Renal cortex interstitium (tissue), 11 donors: Measurements from ENCODE around the gene DPP3. TPM values are rescaled to one million over a fixed set of nuclear protein-coding genes. Genes with fewer than 3 reads are reported as not detected.

Experiments used
- DNase-seq, 11 donors: peaks; one replicate each; pipeline ENCODE4 v3.0.0-alpha.2; 2013; ENCODE audit warnings: low read depth in 9 of 11, low spot score in 4 of 11; ENCODE audit errors: extremely low read depth in 1 of 11
- polyA plus RNA-seq, 3 donors: library from polyadenylated mRNA; unstranded; fragments of 120-200 nt; gene quantifications; one replicate each; pipeline ENCODE4 v1.2.1, GENCODE V29; 2013; ENCODE audit not compliant: insufficient read length in 3 of 3

DPP3 gene
- polyA plus RNA-seq, 3 donors = 20.0 to 26.1 (median 23.6) TPM

- no peak for DNase-seq
These were observed 3.9 kb upstream of the DPP3 start for GRCh38 chr11:66476173-66476840.

GRCh38 chr11:66476841-66477251 lies 3.4 kb upstream of the DPP3 start:
- no peak for DNase-seq

- DNase-seq = no peak
These were observed 2.7 kb upstream of the DPP3 start for GRCh38 chr11:66477263-66478201.

- peak in 1 of 11 donors; percentile 15 for DNase-seq
These were observed 1.4 kb upstream of the DPP3 start for GRCh38 chr11:66478729-66479393.

- peak in 3 of 11 donors; percentile 6 to 45 (median 20) for DNase-seq
These were observed 679 bp upstream of the DPP3 start for GRCh38 chr11:66479394-66480116.

- DNase-seq = no peak
These were observed 4.7 kb downstream of the DPP3 start for GRCh38 chr11:66484806-66485380.

GRCh38 chr11:66488957-66489356 lies 8.7 kb downstream of the DPP3 start:
- DNase-seq = no peak

GRCh38 chr11:66489636-66490035 lies 9.4 kb downstream of the DPP3 start:
- DNase-seq = no peak

- DNase-seq = no peak
These were observed 11.2 kb downstream of the DPP3 start for GRCh38 chr11:66491315-66491935.

GRCh38 chr11:66492161-66492865 lies 12.1 kb downstream of the DPP3 start:
- no peak for DNase-seq

- no peak for DNase-seq
These were observed 12.9 kb downstream of the DPP3 start for GRCh38 chr11:66493130-66493529.

- no peak for DNase-seq
These were observed 14.2 kb downstream of the DPP3 start for GRCh38 chr11:66494458-66494857.

- DNase-seq = no peak
These were observed 14.7 kb downstream of the DPP3 start for GRCh38 chr11:66494935-66495334.

- no peak for DNase-seq
These were observed 15.2 kb downstream of the DPP3 start for GRCh38 chr11:66495401-66495854.

- no peak for DNase-seq
These were observed 17.0 kb downstream of the DPP3 start for GRCh38 chr11:66497206-66497605.

GRCh38 chr11:66498506-66498905 lies 18.3 kb downstream of the DPP3 start:
- DNase-seq = no peak

- DNase-seq = no peak
These were observed 25.1 kb downstream of the DPP3 start for GRCh38 chr11:66505276-66505816.
